ENCODE data around the gene HDAC9. TPM values are rescaled to one million over a fixed set of nuclear protein-coding genes. Genes with fewer than 3 reads are reported as not detected.
A peak's percentile ranks its signal among the peaks of the same experiment; 100 is the strongest.

The HDAC9 gene
- total RNA-seq, 2 experiments from 2014 or later, result 0.14 to 0.72 TPM

- no peak overlapping the region for H3K4me3 Mint-ChIP-seq
- no peaks in the 10 kb centered on the region for H3K9me3 Mint-ChIP-seq
- DNase-seq, result no peak
- peaks cover 4% of the 10 kb centered on the region for H3K4me1 Mint-ChIP-seq
- no peaks in the 10 kb centered on the region for H3K27me3 Mint-ChIP-seq
- H3K27ac Mint-ChIP-seq, result no peak overlapping the region
- no peaks in the 10 kb centered on the region for H3K36me3 Mint-ChIP-seq
Measured at GRCh38 chr7:18505870-18506460, 10.4 kb downstream of the HDAC9 start.

GRCh38 chr7:18508443-18509427, 13.2 kb downstream of the HDAC9 start:
- no peak for DNase-seq
- no peaks in the 10 kb centered on the region for H3K9me3 Mint-ChIP-seq
- no peaks in the 10 kb centered on the region for H3K36me3 Mint-ChIP-seq
- H3K4me1 Mint-ChIP-seq, result peaks cover 4% of the 10 kb centered on the region
- no peaks in the 10 kb centered on the region for H3K27me3 Mint-ChIP-seq
- H3K4me3 Mint-ChIP-seq, result no peak overlapping the region
- peak overlapping the region; percentile 86 for H3K27ac Mint-ChIP-seq

- Mint-ChIP-seq H3K4me3 (no peak overlapping the region), H3K27me3 (no peaks in the 10 kb centered on the region), H3K27ac (no peak overlapping the region), H3K9me3 (no peaks in the 10 kb centered on the region), H3K4me1 (peaks cover 4% of the 10 kb centered on the region), H3K36me3 (no peaks in the 10 kb centered on the region)
- no peak for DNase-seq
Measured at GRCh38 chr7:18509481-18509880, 13.9 kb downstream of the HDAC9 start.

- H3K9me3 Mint-ChIP-seq, result no peaks in the 10 kb centered on the region
- H3K36me3 Mint-ChIP-seq, result no peaks in the 10 kb centered on the region
- H3K27me3 Mint-ChIP-seq, result no peaks in the 10 kb centered on the region
- no peak overlapping the region for H3K4me3 Mint-ChIP-seq
- DNase-seq, result no peak
- H3K27ac Mint-ChIP-seq, result no peak overlapping the region
- H3K4me1 Mint-ChIP-seq, result peaks cover 4% of the 10 kb centered on the region
Measured at GRCh38 chr7:18511351-18512140, 16.0 kb downstream of the HDAC9 start.

- H3K36me3 Mint-ChIP-seq, result no peaks in the 10 kb centered on the region
Measured at GRCh38 chr7:18513343-18513742, 17.8 kb downstream of the HDAC9 start.

GRCh38 chr7:18515067-18515466, 19.5 kb downstream of the HDAC9 start:
- Mint-ChIP-seq H3K4me1 (no peaks in the 10 kb centered on the region), H3K36me3 (no peaks in the 10 kb centered on the region), H3K27me3 (no peaks in the 10 kb centered on the region), H3K4me3 (no peak overlapping the region), H3K27ac (no peak overlapping the region), H3K9me3 (no peaks in the 10 kb centered on the region)
- DNase-seq, result no peak

More at GRCh38 chr7:18513343-18513742, 17.8 kb downstream of the HDAC9 start:
- no peak for DNase-seq
- peaks cover 4% of the 10 kb centered on the region for H3K4me1 Mint-ChIP-seq
- H3K9me3 Mint-ChIP-seq, result no peaks in the 10 kb centered on the region
- H3K4me3 Mint-ChIP-seq, result no peak overlapping the region
- H3K27ac Mint-ChIP-seq, result no peak overlapping the region
- no peaks in the 10 kb centered on the region for H3K27me3 Mint-ChIP-seq

- no peak overlapping the region for H3K27ac Mint-ChIP-seq
- DNase-seq, result no peak
- no peaks in the 10 kb centered on the region for H3K9me3 Mint-ChIP-seq
- H3K4me1 Mint-ChIP-seq, result no peaks in the 10 kb centered on the region
- no peak overlapping the region for H3K4me3 Mint-ChIP-seq
- H3K36me3 Mint-ChIP-seq, result no peaks in the 10 kb centered on the region
- no peaks in the 10 kb centered on the region for H3K27me3 Mint-ChIP-seq
Measured at GRCh38 chr7:18517646-18518045, 22.1 kb downstream of the HDAC9 start.

GRCh38 chr7:18518555-18518954, 23.0 kb downstream of the HDAC9 start:
- Mint-ChIP-seq H3K4me3 (no peak overlapping the region), H3K27me3 (no peaks in the 10 kb centered on the region), H3K36me3 (no peaks in the 10 kb centered on the region), H3K4me1 (no peaks in the 10 kb centered on the region), H3K27ac (no peak overlapping the region), H3K9me3 (no peaks in the 10 kb centered on the region)
- DNase-seq, result no peak

GRCh38 chr7:18520450-18521235, 25.1 kb downstream of the HDAC9 start:
- no peaks in the 10 kb centered on the region for H3K4me1 Mint-ChIP-seq
- no peaks in the 10 kb centered on the region for H3K36me3 Mint-ChIP-seq
- no peak overlapping the region for H3K4me3 Mint-ChIP-seq
- H3K27me3 Mint-ChIP-seq, result no peaks in the 10 kb centered on the region
- H3K27ac Mint-ChIP-seq, result no peak overlapping the region
- no peaks in the 10 kb centered on the region for H3K9me3 Mint-ChIP-seq
- no peak for DNase-seq

- no peaks in the 10 kb centered on the region for H3K4me1 Mint-ChIP-seq
- H3K4me3 Mint-ChIP-seq, result no peak overlapping the region
- DNase-seq, result no peak
- H3K27ac Mint-ChIP-seq, result no peak overlapping the region
- H3K36me3 Mint-ChIP-seq, result no peaks in the 10 kb centered on the region
- no peaks in the 10 kb centered on the region for H3K9me3 Mint-ChIP-seq
- H3K27me3 Mint-ChIP-seq, result no peaks in the 10 kb centered on the region
Measured at GRCh38 chr7:18521236-18521589, 25.7 kb downstream of the HDAC9 start.

GRCh38 chr7:18521945-18522566, 26.5 kb downstream of the HDAC9 start:
- no peaks in the 10 kb centered on the region for H3K27me3 Mint-ChIP-seq
- DNase-seq, result no peak
- H3K4me3 Mint-ChIP-seq, result no peak overlapping the region
- H3K36me3 Mint-ChIP-seq, result no peaks in the 10 kb centered on the region
- no peaks in the 10 kb centered on the region for H3K4me1 Mint-ChIP-seq
- no peaks in the 10 kb centered on the region for H3K9me3 Mint-ChIP-seq
- H3K27ac Mint-ChIP-seq, result no peak overlapping the region

GRCh38 chr7:18524248-18524647, 28.7 kb downstream of the HDAC9 start:
- no peak overlapping the region for H3K27ac Mint-ChIP-seq
- no peaks in the 10 kb centered on the region for H3K4me1 Mint-ChIP-seq
- no peaks in the 10 kb centered on the region for H3K27me3 Mint-ChIP-seq
- H3K9me3 Mint-ChIP-seq, result no peaks in the 10 kb centered on the region
- H3K36me3 Mint-ChIP-seq, result no peaks in the 10 kb centered on the region
- no peak for DNase-seq
- no peak overlapping the region for H3K4me3 Mint-ChIP-seq

- Mint-ChIP-seq H3K36me3 (no peaks in the 10 kb centered on the region), H3K4me1 (no peaks in the 10 kb centered on the region), H3K9me3 (no peaks in the 10 kb centered on the region), H3K4me3 (no peak overlapping the region), H3K27me3 (no peaks in the 10 kb centered on the region), H3K27ac (no peak overlapping the region)
- DNase-seq, result no peak
Measured at GRCh38 chr7:18526368-18526878, 30.9 kb downstream of the HDAC9 start.

- H3K9me3 Mint-ChIP-seq, result no peaks in the 10 kb centered on the region
- no peak for DNase-seq
- H3K27ac Mint-ChIP-seq, result no peak overlapping the region
- no peaks in the 10 kb centered on the region for H3K27me3 Mint-ChIP-seq
- H3K36me3 Mint-ChIP-seq, result no peaks in the 10 kb centered on the region
- no peak overlapping the region for H3K4me3 Mint-ChIP-seq
- no peaks in the 10 kb centered on the region for H3K4me1 Mint-ChIP-seq
Measured at GRCh38 chr7:18529239-18529638, 33.7 kb downstream of the HDAC9 start.
